Fibroblast of lung (primary cell): ENCODE results near the gene TGFBR3L.

ENCODE experiments used
- EZH2 ChIP-seq: IDR thresholded peaks from 2 replicates; pipeline ENCODE4 v1.5.1; 2012; ENCODE audit warnings: low read length, control low read depth, mild to moderate bottlenecking; ENCODE audit errors: missing control alignments
- TF ChIP-seq, protein P1 (sequence below), 2 donors: IDR thresholded peaks in 1 of 2; conservative IDR thresholded peaks in 1 of 2; 1 replicate in 1 of 2; 2 replicates in 1 of 2; pipeline ENCODE4 v1.5.1; 2011 to 2012; ENCODE audit warnings: low read length in 2 of 2, control low read depth in 1 of 2, inconsistent platforms in 1 of 2, low read depth in 1 of 2, mild to moderate bottlenecking in 1 of 2

DNA sequence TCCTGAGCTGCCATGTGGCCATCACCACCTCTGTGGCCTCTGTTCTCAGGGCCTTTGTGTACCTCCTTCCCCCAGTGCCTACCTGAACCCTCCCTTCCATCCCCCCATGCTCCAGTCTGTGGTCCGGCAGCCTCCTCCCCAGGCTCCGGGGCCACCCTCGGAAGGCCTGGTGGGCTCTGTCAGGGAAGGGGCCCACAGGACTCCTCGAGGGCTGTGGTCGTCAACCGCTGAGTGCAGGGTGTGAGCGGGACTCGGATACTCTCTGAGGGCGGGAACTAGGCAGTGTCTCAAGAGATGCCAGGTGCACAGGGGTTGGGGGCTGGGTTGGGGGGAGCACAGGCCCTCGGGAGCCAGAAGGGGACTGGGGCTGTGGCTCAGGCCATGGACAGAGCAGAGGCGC, 7.1 kb upstream of the TGFBR3L start:
- TF ChIP-seq, protein P1, sequence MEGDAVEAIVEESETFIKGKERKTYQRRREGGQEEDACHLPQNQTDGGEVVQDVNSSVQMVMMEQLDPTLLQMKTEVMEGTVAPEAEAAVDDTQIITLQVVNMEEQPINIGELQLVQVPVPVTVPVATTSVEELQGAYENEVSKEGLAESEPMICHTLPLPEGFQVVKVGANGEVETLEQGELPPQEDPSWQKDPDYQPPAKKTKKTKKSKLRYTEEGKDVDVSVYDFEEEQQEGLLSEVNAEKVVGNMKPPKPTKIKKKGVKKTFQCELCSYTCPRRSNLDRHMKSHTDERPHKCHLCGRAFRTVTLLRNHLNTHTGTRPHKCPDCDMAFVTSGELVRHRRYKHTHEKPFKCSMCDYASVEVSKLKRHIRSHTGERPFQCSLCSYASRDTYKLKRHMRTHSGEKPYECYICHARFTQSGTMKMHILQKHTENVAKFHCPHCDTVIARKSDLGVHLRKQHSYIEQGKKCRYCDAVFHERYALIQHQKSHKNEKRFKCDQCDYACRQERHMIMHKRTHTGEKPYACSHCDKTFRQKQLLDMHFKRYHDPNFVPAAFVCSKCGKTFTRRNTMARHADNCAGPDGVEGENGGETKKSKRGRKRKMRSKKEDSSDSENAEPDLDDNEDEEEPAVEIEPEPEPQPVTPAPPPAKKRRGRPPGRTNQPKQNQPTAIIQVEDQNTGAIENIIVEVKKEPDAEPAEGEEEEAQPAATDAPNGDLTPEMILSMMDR (conservative IDR thresholded peaks at IDR 0.05 in 1 of 2, IDR thresholded peaks at IDR 0.05 in 1 of 2; ENCODE audit: low read depth in 1 of 2, low read length in 2 of 2): no peak
- TF ChIP-seq EZH2: no peak
